ENCODE measurements around the gene NCBP2L. TPM values are rescaled to one million over a fixed set of nuclear protein-coding genes. Genes with fewer than 3 reads are reported as not detected.

The NCBP2L gene
- total RNA-seq, 3 donors from 2014 or later (not counting 1 experiment from before 2014, with no cell fraction given): 0.18 TPM; not detected in 2

- Histone ChIP-seq H3K4me3 (ENCODE audit: low read length) (no peak overlapping the region), H3K4me1 (ENCODE audit: control insufficient read depth, insufficient read depth, low read length) (peaks cover 27% of the 10 kb centered on the region), H3K27ac (ENCODE audit: low read length) (no peak overlapping the region), H3K9me3 (ENCODE audit: control insufficient read depth, insufficient read depth, low read length) (no peaks in the 10 kb centered on the region), H3K36me3 (ENCODE audit: control insufficient read depth, insufficient read depth, low read length) (no peaks in the 10 kb centered on the region), H3K27me3 (ENCODE audit: control insufficient read depth, insufficient read depth, low read length) (no peaks in the 10 kb centered on the region)
- DNase-seq (no peak), ATAC-seq (no peak)
- H3K36me3 Mint-ChIP-seq: no peaks in the 10 kb centered on the region
- 86% methylated on average over 5 of the region's 5 CpGs for WGBS (ENCODE audit: insufficient coverage)
- intact Hi-C loops (cut with micrococcal nuclease): no loop called here
- no peaks in the 10 kb centered on the region for H3K9me3 Mint-ChIP-seq
- no peak overlapping the region for H3K27ac Mint-ChIP-seq
- no peak overlapping the region for H3K4me3 Mint-ChIP-seq
- no peaks in the 10 kb centered on the region for H3K27me3 Mint-ChIP-seq (ENCODE audit: low read depth in 2 of 2)
- no peak for TF ChIP-seq CTCF (IDR thresholded peaks at IDR 0.05)
- H3K4me1 Mint-ChIP-seq: peaks cover 19 to 29% of the 10 kb centered on the region in 2 donors
These were observed 39.3 kb upstream of the NCBP2L start for GRCh38 chrX:107738272-107738671.

DNA sequence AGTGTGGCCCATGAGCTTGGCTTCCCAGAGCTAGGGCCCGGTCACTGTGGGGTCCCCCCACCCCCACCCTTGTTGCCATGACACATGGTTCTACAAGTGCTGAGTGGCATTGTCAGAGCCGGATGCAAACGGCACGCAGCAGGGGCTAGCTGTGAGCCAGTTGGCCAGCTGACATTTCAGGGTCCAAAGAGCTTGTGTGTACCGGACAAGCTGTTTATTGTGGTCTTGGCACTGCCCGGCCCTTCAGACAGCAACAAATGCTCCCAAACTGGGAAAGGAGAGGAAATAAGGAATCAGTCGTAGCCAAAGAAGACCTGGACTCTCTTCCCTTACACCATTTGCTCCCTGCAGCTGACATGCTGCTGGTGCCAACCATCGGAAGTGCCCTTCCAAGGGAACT lies 38.8 kb upstream of the NCBP2L start:
- H3K4me3 Mint-ChIP-seq: no peak overlapping the region
- H3K36me3 Mint-ChIP-seq: no peaks in the 10 kb centered on the region

GRCh38 chrX:107739541-107739940 lies 38.0 kb upstream of the NCBP2L start:
- Histone ChIP-seq H3K4me3 (ENCODE audit: low read length) (no peak overlapping the region), H3K27ac (ENCODE audit: low read length) (no peak overlapping the region), H3K36me3 (ENCODE audit: control insufficient read depth, insufficient read depth, low read length) (no peaks in the 10 kb centered on the region), H3K9me3 (ENCODE audit: control insufficient read depth, insufficient read depth, low read length) (no peaks in the 10 kb centered on the region), H3K4me1 (ENCODE audit: control insufficient read depth, insufficient read depth, low read length) (peaks cover 29% of the 10 kb centered on the region), H3K27me3 (ENCODE audit: control insufficient read depth, insufficient read depth, low read length) (no peaks in the 10 kb centered on the region)
- Mint-ChIP-seq H3K27me3 (ENCODE audit: low read depth in 2 of 2) (no peaks in the 10 kb centered on the region), H3K4me3 (no peak overlapping the region), H3K4me1 (peaks cover 19 to 29% of the 10 kb centered on the region in 2 donors), H3K36me3 (no peaks in the 10 kb centered on the region), H3K9me3 (no peaks in the 10 kb centered on the region), H3K27ac (peak overlapping the region in 1 of 2 donors; percentile 36)
- WGBS (ENCODE audit: insufficient coverage): 100% methylated on average over 1 of the region's 3 CpGs
- ATAC-seq (no peak), DNase-seq (no peak)
- TF ChIP-seq CTCF (IDR thresholded peaks at IDR 0.05): no peak
- intact Hi-C loops (cut with micrococcal nuclease): no loop called here

More for the DNA sequence above, 38.8 kb upstream of the NCBP2L start:
- TF ChIP-seq CTCF (IDR thresholded peaks at IDR 0.05): no peak
- Mint-ChIP-seq H3K27ac (peak overlapping the region in 1 of 2 donors; percentile 36), H3K4me1 (peaks cover 19 to 29% of the 10 kb centered on the region in 2 donors), H3K9me3 (no peaks in the 10 kb centered on the region), H3K27me3 (ENCODE audit: low read depth in 2 of 2) (no peaks in the 10 kb centered on the region)
- Histone ChIP-seq H3K27me3 (ENCODE audit: control insufficient read depth, insufficient read depth, low read length) (no peaks in the 10 kb centered on the region), H3K27ac (ENCODE audit: low read length) (no peak overlapping the region), H3K4me3 (ENCODE audit: low read length) (no peak overlapping the region), H3K9me3 (ENCODE audit: control insufficient read depth, insufficient read depth, low read length) (no peaks in the 10 kb centered on the region), H3K4me1 (ENCODE audit: control insufficient read depth, insufficient read depth, low read length) (peaks cover 29% of the 10 kb centered on the region), H3K36me3 (ENCODE audit: control insufficient read depth, insufficient read depth, low read length) (no peaks in the 10 kb centered on the region)
- intact Hi-C loops (cut with micrococcal nuclease): no loop called here
- no peak for DNase-seq
- WGBS (ENCODE audit: insufficient coverage): 92% methylated on average over 7 of the region's 8 CpGs
- ATAC-seq: no peak

DNA sequence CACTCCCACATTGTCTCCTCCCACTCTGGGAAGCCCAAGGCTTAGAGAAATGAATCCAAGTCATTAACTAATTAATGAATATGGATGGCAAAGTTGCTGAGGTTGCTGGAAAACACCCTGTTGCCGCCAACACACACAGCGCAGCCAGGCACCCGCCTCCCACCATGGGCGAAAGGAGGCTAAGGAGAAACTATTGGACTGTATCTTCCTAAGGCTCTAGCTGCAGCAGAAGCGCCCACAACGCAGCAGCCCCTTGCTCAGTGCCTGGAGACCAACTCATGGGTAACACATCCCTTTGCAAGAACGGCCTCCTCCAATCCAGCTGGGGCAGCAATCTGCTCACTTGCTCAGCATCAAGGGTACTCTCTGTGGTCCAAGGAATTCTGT lies 36.1 kb upstream of the NCBP2L start:
- H3K4me1 Mint-ChIP-seq: peaks cover 28 to 29% of the 10 kb centered on the region in 2 donors
- H3K27ac ChIP-seq (ENCODE audit: low read length): peak overlapping the region; percentile 62
- no peak for DNase-seq

More for the DNA sequence above, 36.1 kb upstream of the NCBP2L start:
- H3K4me1 ChIP-seq (ENCODE audit: control insufficient read depth, insufficient read depth, low read length): peaks cover 29% of the 10 kb centered on the region
- H3K27ac Mint-ChIP-seq: peak overlapping the region; percentile 91 to 94
- no peaks in the 10 kb centered on the region for H3K27me3 ChIP-seq (ENCODE audit: control insufficient read depth, insufficient read depth, low read length)
- ATAC-seq: peak in 2 of 3 donors; percentile 2 to 4
- intact Hi-C loops (cut with micrococcal nuclease): no loop called here
- H3K4me3 Mint-ChIP-seq: peak overlapping the region; percentile 85
- no peaks in the 10 kb centered on the region for H3K36me3 ChIP-seq (ENCODE audit: control insufficient read depth, insufficient read depth, low read length)
- TF ChIP-seq CTCF (IDR thresholded peaks at IDR 0.05): no peak
- H3K4me3 ChIP-seq (ENCODE audit: low read length): no peak overlapping the region
- H3K27me3 Mint-ChIP-seq (ENCODE audit: low read depth in 2 of 2): no peaks in the 10 kb centered on the region
- no peaks in the 10 kb centered on the region for H3K36me3 Mint-ChIP-seq
- H3K9me3 ChIP-seq (ENCODE audit: control insufficient read depth, insufficient read depth, low read length): no peaks in the 10 kb centered on the region
- WGBS (ENCODE audit: insufficient coverage): 52% methylated on average over 6 of the region's 7 CpGs
- H3K9me3 Mint-ChIP-seq: no peaks in the 10 kb centered on the region
